ENCODE measurements around the gene NDRG4.

NDRG4 gene, protein sequence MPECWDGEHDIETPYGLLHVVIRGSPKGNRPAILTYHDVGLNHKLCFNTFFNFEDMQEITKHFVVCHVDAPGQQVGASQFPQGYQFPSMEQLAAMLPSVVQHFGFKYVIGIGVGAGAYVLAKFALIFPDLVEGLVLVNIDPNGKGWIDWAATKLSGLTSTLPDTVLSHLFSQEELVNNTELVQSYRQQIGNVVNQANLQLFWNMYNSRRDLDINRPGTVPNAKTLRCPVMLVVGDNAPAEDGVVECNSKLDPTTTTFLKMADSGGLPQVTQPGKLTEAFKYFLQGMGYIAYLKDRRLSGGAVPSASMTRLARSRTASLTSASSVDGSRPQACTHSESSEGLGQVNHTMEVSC

DNA sequence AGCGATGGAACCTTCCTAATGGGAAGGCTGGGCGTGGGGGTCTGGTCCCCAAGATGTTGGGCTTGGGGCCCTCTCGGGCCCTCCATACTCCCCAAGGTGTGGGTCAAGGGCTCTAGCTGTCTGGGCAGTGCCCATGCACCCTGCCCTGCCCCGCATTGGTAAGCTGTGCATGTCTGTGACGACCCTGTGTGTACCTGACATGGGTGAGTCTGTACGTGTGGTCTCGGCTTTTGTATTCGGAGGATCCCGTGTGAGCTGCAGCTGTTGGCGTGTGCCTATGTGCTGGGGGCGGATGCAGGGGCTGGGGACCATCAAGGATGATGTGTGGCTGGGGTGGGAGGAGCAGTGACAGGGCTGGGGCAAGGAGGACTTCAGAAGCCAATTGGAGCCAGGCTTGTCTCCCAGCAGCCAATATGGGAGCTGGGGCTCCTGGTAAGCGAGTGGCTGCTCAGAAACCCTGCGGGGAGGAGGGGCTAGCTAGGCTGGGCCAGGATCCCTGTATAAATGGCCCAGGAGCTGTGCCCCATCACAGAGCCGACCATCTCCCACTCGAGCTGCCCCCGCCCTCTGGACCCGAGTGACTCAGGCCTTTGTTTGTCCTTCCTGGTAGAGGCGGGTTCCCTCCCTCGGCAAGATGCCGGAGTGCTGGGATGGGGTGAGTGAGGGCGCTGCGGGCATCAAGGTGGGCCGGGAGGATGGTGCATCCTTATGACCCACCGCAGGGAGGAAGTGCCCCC is at the start of gene NDRG4:
Gene NDRG4 (plus strand): TSS at position 529 of the 737 bp plus-strand sequence. CDS start 106 bp downstream, at position 635.
- peak; percentile 2 for DNase-seq (ENCODE audit: low spot score)

DNA sequence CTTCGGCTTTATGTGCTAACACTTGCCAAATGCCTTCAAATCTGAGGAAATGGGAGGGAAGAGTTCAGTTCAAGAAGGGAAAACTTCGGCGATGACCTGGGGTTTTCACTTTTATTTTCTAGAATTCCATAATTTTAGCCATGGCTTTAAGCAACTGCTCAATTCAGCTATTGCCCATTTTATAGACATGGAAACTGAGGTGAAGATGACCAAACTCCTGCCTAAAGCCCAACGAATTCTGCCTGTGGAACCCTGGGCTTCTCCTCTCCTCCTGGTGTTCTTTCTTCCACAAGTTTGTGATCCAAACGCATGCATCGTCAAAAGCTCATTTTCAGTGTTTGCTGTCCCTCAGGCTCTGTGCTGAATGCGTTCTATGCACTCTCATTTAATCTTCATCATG is 49.4 kb upstream of the NDRG4 start:
- DNase-seq (ENCODE audit: low spot score) = no peak

DNA sequence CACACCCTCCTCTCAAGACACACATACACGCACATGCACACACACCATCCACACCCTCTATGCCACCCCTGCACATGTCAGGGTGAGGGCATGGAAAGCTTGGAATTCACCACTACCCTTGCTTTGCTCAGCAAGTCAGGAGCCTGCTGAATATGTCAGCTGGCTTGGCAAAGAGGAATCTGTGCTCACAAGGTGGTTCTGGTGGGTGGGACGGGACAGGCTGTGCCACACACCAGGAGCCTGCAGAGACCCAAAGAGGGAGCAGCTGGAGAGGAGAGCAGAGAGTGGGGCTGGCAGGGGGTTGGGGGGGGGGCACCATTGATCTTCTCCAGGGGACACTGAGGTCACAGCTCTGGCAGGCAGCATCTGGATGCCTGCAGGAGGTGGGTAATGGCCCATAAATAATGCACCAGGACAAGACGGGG is 48.7 kb upstream of the NDRG4 start:
- no peak for DNase-seq (ENCODE audit: low spot score)

DNA sequence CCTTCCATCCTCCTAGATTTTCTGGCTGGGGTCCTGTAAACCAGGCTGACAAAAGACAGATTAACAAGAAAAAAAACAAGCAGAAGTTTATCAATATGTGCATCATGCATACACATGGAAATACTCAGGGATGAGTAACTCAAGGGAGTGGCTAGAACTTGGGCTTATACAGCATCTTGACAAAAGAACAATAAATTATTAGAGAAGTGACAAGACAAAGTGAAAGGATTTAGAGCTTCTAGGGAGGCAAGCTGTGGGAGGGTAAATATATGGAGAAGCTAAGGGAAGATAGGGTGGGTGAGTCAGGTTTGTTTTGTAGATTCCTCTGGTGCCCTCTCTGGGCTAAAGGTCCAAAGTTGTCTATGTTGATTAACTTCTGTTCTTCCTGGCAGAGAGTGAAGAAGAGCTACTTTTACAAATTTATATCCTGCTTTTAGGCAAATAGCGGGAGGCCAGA is 48.0 kb upstream of the NDRG4 start:
- DNase-seq (ENCODE audit: low spot score) = no peak

DNA sequence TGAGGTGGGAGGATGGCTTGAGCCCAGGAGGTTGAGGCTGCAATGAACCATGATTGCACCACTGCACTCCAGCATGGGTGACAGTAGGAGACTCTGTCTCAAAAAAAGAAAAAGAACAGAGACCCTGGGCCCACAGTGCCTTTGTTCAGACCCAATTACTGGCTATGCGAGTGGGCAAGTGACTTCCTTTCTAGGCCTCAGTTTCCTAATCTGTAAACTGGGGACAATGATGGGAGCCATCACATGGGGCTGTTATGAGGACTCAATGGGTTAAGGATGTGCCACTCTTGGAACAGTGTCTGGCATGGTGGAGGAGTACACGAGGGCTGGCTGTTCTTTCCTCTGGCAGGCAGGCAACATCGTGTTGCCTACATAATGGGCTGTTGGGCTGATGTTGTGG is 47.3 kb upstream of the NDRG4 start:
- DNase-seq (ENCODE audit: low spot score) = no peak

DNA sequence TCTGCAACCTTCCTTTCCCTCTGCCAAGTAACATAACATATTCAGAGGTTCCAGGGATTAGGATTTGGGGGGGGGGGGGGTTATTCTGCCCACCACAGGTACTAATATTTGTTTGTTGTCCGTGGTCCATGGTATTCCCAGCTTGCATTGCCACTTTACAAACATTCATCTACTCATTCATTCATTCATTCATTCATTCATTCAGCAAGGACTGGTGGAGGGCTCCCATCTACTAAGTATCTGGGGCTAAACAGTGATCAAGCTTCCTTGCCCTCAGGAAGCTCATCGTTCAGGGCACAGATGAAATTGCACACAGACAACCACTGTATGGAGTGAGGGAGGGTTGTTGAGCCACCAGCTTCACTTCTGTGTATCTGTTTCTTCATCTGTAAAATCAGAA is 45.8 kb upstream of the NDRG4 start:
- DNase-seq (ENCODE audit: low spot score) = no peak

DNA sequence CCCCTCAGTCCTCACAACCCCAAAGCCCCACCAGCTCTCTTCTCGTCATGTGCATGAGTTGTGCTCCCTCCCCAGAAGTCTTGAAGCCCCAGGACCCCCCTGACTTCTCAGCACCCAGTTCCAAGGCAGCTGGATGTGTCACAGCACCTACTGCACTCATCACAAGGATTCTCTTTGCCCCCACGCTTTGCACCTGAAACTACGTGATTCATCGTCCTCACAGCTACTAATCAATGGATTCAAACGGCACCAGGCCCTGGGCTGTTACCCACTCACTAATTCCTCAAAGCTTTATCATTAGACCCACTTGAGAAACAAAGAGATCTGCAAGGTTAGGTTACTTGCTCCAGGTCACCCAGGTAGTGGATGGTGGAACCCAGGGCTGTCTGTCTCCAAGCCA is 45.1 kb upstream of the NDRG4 start:
- no peak for DNase-seq (ENCODE audit: low spot score)

DNA sequence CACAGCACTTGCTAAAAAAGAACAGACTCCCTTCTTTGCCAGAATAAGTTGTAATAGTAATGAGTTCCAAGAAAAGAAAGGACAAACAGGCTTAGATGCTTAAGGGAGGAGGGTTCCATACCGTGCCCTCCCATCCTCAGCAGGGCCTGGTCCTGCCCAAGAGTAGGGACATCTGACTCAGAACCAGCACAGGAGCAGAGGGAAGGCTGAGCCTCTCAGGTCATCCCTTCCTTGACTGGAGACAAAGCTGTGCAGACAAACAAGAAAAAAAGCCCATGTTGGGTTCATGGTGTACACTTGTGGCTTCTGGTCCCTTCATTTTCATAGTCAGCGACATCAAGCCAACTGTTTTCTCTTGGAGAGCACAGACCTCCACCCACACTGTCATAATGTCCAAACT is 44.2 kb upstream of the NDRG4 start:
- DNase-seq (ENCODE audit: low spot score) = no peak

DNA sequence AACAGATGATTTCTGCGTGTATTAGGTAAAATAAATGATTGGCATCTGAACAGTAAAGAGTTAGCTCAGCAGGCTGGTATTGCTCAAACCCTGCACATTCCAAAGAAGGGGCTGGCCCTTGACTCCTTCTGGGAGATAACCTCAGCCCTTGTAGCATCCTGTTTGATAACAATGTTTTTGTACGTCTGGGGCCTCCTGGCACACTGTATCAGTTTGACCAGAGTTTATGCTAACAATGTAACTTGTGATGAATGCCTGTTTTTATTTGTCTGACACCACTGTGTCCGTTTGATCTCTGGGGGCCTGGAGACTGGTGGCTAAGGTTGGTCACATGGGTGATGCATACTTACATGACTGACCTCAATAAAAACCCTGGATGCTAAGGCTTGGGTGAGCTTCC is 43.8 kb upstream of the NDRG4 start:
- no peak for DNase-seq (ENCODE audit: low spot score)

DNA sequence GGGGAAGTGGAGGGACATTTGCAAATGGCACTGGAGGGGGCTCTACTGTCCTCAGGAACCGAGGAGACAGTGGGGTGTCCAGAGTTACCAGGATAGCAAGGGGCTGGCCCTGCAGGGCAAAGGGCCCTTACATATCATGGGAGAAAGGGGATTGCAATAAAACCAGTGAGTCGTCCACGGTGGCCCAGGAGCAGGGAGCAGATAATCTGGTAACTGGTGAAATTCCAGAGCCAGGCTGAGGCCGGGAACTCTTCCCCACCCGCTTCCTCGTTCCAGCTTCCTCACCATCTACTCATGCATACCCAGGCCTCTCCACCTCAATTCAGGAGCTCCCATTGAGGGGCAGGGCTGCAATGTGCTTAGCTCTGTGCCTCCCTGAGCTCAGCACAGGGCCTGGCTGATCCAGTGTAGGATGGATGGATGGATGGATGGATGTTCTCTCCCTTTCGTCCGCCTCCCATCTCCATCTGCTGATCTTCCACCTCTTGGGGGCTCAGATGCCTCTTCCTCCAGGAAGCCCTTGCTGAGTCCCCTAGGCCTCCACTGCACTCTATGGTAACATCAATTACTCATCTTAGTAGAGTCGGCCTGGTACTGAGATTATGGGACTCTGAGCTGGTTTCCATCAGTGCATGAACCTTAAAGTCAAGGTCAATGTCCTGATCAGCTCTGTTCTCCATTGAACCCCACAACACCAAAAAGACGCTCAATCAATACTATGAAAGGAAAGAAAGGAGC is 41.2 kb upstream of the NDRG4 start:
- DNase-seq (ENCODE audit: low spot score) = no peak

DNA sequence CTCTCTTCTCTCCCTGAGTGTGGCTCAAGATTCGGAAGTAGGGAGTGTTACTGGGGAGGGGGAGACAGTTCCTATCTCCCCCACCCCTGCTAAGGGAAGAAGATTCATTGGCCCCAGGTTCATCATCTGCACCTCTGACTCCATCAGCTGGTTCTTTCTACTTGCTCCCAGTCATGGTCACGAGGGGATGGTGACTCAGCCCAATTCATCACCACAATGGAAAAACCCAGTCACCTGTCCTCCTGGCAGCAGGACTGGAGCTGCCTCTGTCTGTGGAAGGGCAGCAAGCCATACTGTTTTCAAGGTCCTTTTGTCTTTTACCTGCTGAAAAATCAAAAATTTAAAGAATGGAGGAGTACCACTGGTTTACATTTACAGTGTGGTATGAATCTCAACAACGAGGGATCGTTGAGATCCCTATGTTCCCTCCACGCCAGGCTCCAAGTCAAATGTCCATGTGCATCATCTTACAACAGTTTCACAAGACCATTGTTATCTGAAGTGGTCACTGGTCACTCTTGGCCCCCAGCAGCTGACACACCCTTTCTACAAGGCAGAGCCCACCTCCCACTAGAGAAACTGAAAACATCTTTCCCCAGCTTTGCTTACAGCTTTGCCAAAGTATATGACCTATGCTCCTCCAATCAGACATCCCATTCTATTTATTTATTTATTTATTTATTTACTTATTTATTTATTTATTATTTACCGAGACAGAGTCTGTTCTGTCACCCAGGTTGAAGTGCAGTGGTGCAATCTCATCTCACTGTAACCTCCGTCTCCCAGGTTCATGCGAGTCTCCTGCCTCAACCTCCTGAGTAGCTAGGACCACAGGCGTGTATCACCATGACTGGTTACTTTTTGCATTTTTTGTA is 40.4 kb upstream of the NDRG4 start:
- DNase-seq (ENCODE audit: low spot score) = no peak

DNA sequence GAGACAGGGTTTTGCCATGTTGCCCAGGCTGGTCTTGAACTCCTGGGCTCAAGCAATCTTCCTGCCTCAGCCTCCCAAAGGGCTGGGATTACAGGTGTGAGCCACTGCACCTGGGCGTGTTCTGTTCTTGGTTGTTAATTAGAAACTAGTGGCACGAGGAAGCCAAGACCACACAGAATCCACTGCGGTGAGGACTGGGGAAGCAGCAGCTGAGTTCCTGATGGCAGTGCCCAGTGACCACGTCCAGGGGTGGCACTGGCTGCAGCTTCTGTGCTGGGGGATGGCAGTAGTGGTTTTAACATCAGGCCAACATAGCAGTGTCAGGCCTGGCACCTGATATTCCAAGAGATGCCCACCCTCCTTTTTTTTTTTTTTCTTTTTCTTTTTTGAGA is 39.7 kb upstream of the NDRG4 start:
- DNase-seq (ENCODE audit: low spot score) = no peak

DNA sequence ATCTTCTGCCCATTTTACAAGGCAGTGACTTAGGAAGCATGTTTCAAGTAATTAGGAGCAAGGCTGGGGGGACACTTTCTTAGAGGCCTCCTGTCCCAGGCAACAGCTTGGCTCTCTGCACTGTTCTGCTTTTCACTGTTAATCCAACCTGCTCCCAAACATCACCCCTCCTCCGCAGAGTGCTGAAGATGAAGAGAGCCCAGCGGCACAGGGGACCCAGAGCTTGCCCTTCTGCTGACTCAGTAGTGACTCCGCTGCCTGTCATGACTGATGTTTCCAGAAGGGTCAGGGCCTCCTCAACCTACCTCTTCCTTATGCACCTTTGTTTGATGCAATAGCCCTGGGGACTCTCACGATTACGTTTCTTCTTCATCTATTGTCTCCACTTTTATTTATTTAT is 38.9 kb upstream of the NDRG4 start:
- DNase-seq (ENCODE audit: low spot score) = no peak

DNA sequence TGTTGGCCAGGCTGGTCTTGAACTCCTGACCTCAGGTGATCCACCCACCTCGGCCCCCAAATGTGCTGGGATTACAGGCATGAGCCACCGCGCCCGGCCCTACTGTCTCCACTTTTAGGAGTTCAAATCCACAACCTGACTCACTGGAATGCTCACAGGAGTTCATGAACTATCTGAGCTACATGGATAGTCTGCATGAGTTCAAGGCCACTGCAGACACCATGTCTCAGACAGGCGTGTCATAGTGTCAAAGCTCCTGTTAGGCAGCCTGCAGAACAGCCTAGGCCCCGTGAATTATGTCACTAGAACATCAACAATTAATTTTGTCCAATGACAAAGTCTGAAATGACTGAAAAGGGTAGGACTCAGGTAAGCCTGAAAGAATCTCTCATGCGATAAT is 38.3 kb upstream of the NDRG4 start:
- no peak for DNase-seq (ENCODE audit: low spot score)

DNA sequence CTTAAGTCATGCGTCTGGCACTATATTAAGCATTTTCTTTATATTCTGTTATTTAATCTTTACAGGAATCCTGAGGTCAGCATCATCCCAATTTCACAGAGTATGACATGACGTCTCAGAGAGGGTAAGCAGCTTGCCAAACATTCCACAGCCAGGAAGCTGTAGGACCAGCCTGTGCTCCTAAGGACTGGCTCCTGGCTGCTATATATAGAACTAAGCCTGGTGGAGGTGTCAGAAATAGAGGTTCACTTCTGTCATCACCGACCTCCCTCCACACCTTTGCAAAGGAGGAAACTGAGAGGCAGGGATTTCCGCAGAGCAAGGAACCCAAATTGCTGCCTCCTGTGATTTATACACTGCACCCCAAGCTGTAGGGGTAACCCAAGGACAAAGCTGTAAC is 37.9 kb upstream of the NDRG4 start:
- DNase-seq (ENCODE audit: low spot score) = no peak

DNA sequence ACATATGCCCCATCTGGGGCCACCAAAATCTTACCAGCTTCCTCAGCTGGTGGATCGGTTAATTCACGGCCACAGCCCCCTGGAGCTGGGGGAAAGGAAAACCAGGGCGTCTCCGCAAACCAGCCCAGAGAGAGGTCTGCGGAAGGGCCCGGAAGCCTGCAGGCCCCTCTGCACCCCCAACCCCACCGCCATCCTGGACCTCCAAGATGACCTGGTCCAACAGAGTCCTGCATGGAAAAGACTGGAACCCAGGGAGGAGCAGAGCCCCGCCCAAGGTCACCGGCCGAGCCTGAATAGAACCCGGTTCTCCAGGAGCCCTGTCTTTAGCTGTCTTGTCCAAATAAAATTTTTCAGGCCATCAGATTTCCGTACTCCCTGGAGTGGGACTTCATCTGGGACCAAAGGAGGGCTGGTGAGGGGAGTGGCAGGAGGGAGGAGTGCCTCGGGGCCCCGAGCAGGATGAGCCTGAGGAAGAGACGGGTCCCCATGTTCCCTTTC is 37.4 kb upstream of the NDRG4 start:
- DNase-seq (ENCODE audit: low spot score) = no peak

DNA sequence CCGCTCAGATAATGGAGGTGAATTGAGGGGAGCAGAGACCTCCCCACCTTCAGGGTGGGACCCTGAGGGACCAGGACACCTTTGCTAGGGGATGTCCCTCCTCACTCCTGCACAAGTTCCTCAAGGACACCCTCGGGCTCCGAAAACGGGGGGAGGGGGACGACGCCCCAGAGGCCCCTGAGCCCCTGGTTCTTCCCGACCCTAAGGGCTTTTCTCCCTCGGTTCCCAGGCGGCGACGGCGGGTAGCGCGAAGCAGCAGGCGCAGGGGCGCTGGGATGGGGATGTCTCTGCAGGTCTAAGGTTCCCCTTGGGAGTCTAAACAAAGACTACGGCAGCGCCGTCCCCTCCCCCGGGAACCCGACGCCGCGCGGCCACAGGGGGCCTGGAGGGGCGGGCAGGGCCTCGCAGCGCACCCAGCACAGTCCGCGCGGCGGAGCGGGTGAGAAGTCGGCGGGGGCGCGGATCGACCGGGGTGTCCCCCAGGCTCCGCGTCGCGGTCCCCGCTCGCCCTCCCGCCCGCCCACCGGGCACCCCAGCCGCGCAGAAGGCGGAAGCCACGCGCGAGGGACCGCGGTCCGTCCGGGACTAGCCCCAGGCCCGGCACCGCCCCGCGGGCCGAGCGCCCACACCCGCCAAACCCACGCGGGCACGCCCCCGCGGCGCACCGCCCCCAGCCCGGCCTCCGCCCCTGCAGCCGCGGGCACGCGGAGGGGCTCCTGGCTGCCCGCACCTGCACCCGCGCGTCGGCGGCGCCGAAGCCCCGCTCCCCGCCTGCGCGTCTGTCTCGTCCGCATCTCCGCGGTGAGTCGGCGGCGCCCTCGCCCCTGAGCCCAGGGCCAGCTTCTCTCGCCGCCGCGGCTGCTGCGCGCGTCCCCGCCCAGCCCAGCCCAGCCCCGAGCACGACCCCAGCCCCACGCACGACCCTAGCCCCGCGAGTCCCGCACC is 36.7 kb upstream of the NDRG4 start:
- no peak for DNase-seq (ENCODE audit: low spot score)

DNA sequence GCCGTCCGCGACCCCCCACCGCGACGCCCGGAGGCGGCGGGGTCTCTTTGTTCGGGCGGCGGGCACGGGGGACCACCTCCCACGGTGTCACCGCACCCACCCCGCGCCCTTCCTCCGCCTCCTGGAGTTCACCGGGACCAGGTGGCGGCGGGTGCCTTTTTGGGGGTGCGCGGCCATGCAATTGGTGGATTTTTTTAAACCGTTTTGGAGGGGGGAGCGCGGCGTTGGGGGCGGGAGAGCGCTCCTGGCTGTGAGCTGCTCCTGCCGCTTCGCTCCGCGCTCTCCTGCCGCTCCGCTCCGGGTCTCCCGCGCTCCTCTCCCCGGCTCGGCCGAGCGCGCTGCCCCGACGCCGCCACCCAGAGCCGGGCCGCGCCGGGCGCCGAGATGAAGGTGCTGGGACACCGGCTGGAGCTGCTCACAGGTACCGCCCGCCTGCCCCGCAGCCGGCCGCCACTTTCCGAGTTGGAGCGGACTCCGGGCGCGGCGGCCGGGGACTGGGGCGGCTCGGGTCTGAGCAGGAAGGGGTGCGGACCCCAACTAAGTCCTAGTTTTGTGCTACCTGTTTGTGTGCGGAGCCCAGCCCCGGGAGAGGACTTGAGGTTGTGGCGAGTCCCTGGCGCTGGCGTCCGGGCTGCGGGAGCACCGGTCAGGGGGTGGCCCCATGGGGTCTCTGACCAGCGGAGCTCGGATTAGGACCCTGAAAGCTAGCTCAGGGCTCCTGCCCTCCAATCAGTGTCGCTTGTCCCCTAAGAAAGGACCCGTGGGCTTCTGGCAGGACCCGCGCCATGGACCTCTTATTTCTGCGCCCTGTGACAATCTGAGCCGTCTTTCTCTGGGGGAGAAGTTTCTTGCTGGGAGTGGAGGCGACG is 35.7 kb upstream of the NDRG4 start:
- DNase-seq (ENCODE audit: low spot score) = no peak

DNA sequence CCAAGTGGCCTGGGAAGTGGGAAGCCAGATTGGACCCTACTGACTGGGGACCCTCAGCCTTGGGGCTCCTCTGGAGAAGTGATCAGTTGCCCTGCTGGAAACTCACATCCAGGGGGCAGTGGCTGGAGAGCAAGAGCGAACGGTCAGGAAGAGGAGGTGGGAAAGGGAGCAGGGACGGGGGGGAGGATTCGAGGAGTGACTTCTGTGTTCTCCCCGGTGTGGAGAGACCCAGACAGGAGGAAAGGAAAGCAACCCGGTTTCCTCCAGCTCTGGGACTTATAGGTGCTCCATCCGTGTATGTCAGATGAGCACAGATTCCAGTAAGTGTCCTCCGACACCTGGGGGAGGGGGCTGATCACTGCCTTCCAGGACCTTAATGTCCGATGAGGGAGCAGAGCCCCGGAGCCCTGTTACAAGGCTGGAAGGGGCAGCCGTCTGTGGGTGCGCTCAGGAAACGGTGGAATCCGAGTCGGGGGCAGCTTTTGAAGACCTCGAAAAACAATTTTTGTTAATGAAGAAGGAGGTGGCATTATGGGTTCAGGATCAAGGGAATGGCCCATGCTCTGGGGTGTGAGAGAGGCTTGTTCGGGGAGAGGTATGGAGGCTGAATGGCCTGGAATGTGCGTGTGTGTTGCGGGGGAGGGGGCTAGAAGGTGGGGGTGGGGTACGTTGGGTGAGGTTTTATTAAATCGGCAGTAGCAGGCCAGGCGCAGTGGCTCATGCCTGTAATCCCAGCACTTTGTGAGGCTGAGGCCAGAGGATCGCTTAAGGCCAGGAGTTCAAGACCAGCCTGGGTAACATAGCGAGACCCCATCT is 34.8 kb upstream of the NDRG4 start:
- no peak for DNase-seq (ENCODE audit: low spot score)

Measured in CD4-positive, alpha-beta T cell treated with Interleukin-15 for 4 hours (primary cell).